Measurements from ENCODE around the gene NUDT21. TPM values are rescaled to one million over a fixed set of nuclear protein-coding genes. Genes with fewer than 3 reads are reported as not detected.
"Not testable (repeated sequence)": the region's sequence is repeated elsewhere in the genome, so short reads cannot be mapped to it uniquely, and the experiment has no call there.

NUDT21 gene
- total RNA-seq, 1 donor from 2014 or later: 128 TPM

- DNase-seq (ENCODE audit: low spot score): no peak
Observed at GRCh38 chr16:56419740-56420548, 31.2 kb downstream of the NUDT21 start.

GRCh38 chr16:56417138-56417537, 34.0 kb downstream of the NUDT21 start:
- no peak for DNase-seq (ENCODE audit: low spot score)

GRCh38 chr16:56415875-56416274, 35.3 kb downstream of the NUDT21 start:
- no peak for DNase-seq (ENCODE audit: low spot score)

- DNase-seq (ENCODE audit: low spot score): no peak
Observed at GRCh38 chr16:56414366-56414765, 36.8 kb downstream of the NUDT21 start.

GRCh38 chr16:56413381-56413780, 37.8 kb downstream of the NUDT21 start:
- DNase-seq (ENCODE audit: low spot score): no peak

GRCh38 chr16:56411624-56412023, 39.5 kb downstream of the NUDT21 start:
- no peak for DNase-seq (ENCODE audit: low spot score)

GRCh38 chr16:56411123-56411522, 40.0 kb downstream of the NUDT21 start:
- no peak for DNase-seq (ENCODE audit: low spot score)

- no peak for DNase-seq (ENCODE audit: low spot score)
Observed at GRCh38 chr16:56409195-56409594, 41.9 kb downstream of the NUDT21 start.

- no peak for DNase-seq (ENCODE audit: low spot score)
Observed at GRCh38 chr16:56408379-56409098, 42.6 kb downstream of the NUDT21 start.

- DNase-seq (ENCODE audit: low spot score): no peak
Observed at GRCh38 chr16:56405977-56406672, 45.0 kb downstream of the NUDT21 start.

GRCh38 chr16:56401482-56401881, 49.6 kb downstream of the NUDT21 start:
- no peak for DNase-seq (ENCODE audit: low spot score)

- DNase-seq (ENCODE audit: low spot score): no peak
Observed at GRCh38 chr16:56400458-56400857, 50.7 kb downstream of the NUDT21 start.

- DNase-seq (ENCODE audit: low spot score): no peak
Observed at GRCh38 chr16:56399486-56399885, 51.6 kb downstream of the NUDT21 start.

- DNase-seq (ENCODE audit: low spot score): no peak
Observed at GRCh38 chr16:56399047-56399446, 52.1 kb downstream of the NUDT21 start.

GRCh38 chr16:56396724-56397123, 54.4 kb downstream of the NUDT21 start:
- DNase-seq (ENCODE audit: low spot score): not testable (repeated sequence)

GRCh38 chr16:56389554-56389953, 61.6 kb downstream of the NUDT21 start:
- DNase-seq (ENCODE audit: low spot score): no peak

- no peak for DNase-seq (ENCODE audit: low spot score)
Observed at GRCh38 chr16:56388209-56388608, 62.9 kb downstream of the NUDT21 start.

GRCh38 chr16:56387396-56387795, 63.7 kb downstream of the NUDT21 start:
- no peak for DNase-seq (ENCODE audit: low spot score)

GRCh38 chr16:56384074-56384721, 66.9 kb downstream of the NUDT21 start:
- no peak for DNase-seq (ENCODE audit: low spot score)

- DNase-seq (ENCODE audit: low spot score): no peak
Observed at GRCh38 chr16:56382901-56383355, 68.2 kb downstream of the NUDT21 start.

- DNase-seq (ENCODE audit: low spot score): no peak
Observed at GRCh38 chr16:56382459-56382858, 68.7 kb downstream of the NUDT21 start.
